ENCODE data around the gene RETSAT.

- TF ChIP-seq GLI2 (tag by site-specific recombination; IDR thresholded peaks at IDR 0.05; ENCODE audit: borderline replicate concordance, low read depth) = no peak
- no peak for TF ChIP-seq ZBTB1 (tag by site-specific recombination; IDR thresholded peaks at IDR 0.05)
- no peak for TF ChIP-seq ZNF777 (tag by site-specific recombination; IDR thresholded peaks at IDR 0.05; ENCODE audit: borderline replicate concordance)
- TF ChIP-seq CTCF (tag by site-specific recombination; IDR thresholded peaks at IDR 0.05) = no peak
Measured at GRCh38 chr2:85397925-85398331, 43.6 kb upstream of the RETSAT start.

All from HEK293 (cell line).